D721Med (cell line): Measurements from ENCODE around the gene PRKCB.

ENCODE experiments used
- DNase-seq: peaks from one replicate; pipeline ENCODE4 v3.0.0; 2011; ENCODE audit warnings: low spot score; ENCODE audit not compliant: insufficient read length
- FAIRE-seq: peaks from 2 replicates; lab custom pipeline; 2011; peaks lifted over from hg19 to GRCh38; lab: Jason Lieb, UNC
- CTCF ChIP-seq: IDR thresholded peaks from 2 replicates; pipeline ENCODE4 v1.5.1; 2012; ENCODE audit warnings: mild to moderate bottlenecking, control low read depth; ENCODE audit not compliant: insufficient read depth; ENCODE audit errors: missing control alignments

Gene PRKCB

GRCh38 chr16:23865853-23866252 lies 30.1 kb downstream of the PRKCB start:
- TF ChIP-seq CTCF: no peak
- no peak for FAIRE-seq

GRCh38 chr16:23866621-23867020 lies 30.8 kb downstream of the PRKCB start:
- TF ChIP-seq CTCF: no peak
- DNase-seq (no peak), FAIRE-seq (no peak)

More at GRCh38 chr16:23865853-23866252, 30.1 kb downstream of the PRKCB start:
- no peak for DNase-seq

GRCh38 chr16:23867566-23867965 lies 31.8 kb downstream of the PRKCB start:
- no peak for FAIRE-seq

GRCh38 chr16:23868136-23868535 lies 32.4 kb downstream of the PRKCB start:
- no peak for TF ChIP-seq CTCF
- DNase-seq (no peak), FAIRE-seq (no peak)

More at GRCh38 chr16:23867566-23867965, 31.8 kb downstream of the PRKCB start:
- TF ChIP-seq CTCF: no peak
- no peak for DNase-seq

- DNase-seq (no peak), FAIRE-seq (no peak)
- TF ChIP-seq CTCF: no peak
These were observed 33.3 kb downstream of the PRKCB start for GRCh38 chr16:23869052-23869451.

GRCh38 chr16:23871924-23872323 lies 36.1 kb downstream of the PRKCB start:
- no peak for TF ChIP-seq CTCF
- DNase-seq: no peak
- FAIRE-seq: no peak

- FAIRE-seq (no peak), DNase-seq (no peak)
- TF ChIP-seq CTCF: no peak
These were observed 39.0 kb downstream of the PRKCB start for GRCh38 chr16:23874613-23875294.
